Non-pigmented ciliary epithelial cell (primary cell): ENCODE results near the gene RYR2.

Source experiments
- DNase-seq: peaks from one replicate; pipeline ENCODE4 v3.0.0-alpha.2; 2010; ENCODE audit warnings: low read depth

Gene RYR2

GRCh38 chr1:237864338-237865244 lies 822.6 kb downstream of the RYR2 start:
- no peak for DNase-seq

- DNase-seq, result no peak
Measured at GRCh38 chr1:237867380-237867888, 825.5 kb downstream of the RYR2 start.

- no peak for DNase-seq
Measured at GRCh38 chr1:237868817-237869600, 827.0 kb downstream of the RYR2 start.

DNA sequence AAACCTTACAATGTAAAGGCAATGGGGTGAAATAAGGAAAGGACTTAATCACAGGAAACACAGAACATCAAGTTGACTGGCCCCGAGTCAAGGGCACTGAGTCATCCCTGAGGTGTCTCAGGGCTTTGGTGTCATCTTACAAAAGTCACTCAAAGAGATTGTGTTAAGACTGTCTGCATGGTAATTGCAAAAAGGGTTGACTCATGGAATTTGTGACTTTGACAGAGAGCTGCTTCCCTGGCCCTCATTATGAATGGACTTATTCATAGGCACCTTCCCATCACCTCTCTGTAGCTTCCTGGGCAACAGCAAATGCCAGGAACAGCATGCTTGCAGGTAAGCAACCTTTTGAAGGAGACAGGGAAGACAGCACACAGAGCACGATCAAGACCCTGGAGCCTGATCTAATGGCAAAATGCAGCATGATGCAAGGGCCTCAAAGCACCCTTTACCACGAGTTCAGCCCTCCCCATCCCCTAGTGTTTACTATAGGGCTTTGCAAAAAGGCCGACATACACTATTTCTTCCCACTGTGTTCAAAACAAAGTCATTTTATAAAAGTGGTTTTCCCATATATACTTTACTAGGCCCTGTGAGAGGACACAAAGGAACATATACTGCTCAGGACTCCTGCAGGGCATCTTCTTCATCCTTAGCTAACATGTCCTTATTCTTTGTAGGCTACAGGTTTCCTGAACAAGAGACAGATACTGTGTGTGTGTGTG lies 831.7 kb downstream of the RYR2 start:
- DNase-seq, result peak; percentile 41

DNA sequence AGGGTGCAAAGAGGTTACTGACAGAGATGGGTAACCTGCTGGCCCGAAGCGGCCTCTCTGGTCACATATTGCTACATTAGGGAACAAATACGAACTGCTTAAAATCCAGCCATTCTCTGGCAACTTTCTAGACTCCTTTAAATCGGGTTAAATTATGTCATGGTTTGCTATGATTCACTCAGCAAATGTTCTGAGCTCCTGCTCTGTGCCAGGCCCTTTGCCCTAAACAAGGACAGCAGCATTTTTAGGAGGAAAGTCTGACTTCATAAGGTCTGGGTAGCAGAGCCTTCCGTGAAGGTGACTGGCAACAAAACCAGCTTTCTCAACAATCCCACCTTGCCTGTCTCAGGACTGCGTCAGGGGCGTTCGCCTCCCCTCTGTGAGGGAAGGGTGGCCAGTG lies 833.3 kb downstream of the RYR2 start:
- no peak for DNase-seq

GRCh38 chr1:237877631-237878030 lies 835.6 kb downstream of the RYR2 start:
- no peak for DNase-seq

GRCh38 chr1:237878406-237878805 lies 836.4 kb downstream of the RYR2 start:
- DNase-seq, result no peak

GRCh38 chr1:237879195-237879594 lies 837.2 kb downstream of the RYR2 start:
- peak; percentile 38 for DNase-seq
